ENCODE measurements around the gene EHD4.

EHD4 gene

DNA sequence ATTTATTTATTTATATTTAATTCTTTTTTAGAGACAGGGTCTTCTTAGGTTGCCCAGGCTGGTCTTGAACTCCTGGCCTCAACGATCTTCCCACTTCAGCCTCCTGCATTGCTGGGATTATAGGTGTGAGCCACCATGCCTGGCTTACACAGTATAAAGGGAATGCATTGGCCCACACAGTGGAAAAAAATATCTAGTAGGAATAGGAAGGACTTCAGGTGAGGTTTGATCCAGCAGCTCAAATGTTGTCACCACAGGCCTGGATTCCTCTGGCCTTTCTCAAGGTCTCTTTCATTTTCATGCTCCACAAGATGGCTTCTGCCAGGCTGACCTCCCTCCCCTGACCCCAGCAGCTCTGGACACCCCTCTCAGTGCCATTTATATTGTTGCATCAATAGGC lies 76.4 kb downstream of the EHD4 start:
- DNase-seq (ENCODE audit: low read depth in 2 of 2) = no peak

DNA sequence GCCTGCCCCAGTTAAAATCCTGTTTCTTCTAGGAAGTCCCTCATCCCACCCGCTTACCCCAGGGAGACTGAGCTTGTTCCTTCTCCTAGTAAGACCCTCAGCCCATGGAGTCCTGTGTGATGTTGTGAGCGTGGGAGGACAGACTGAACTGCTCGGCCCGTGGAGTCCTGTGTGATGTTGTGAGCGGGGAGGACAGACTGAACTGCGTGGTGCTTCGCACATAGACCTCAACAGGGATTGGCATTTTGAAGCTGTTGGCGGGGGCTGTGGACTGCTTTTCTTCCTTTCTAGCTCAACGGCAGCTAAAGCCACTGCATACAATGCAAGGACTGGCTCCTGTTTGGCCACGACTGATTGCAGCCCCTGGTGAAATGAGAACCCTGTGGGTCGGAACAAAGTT lies 76.9 kb downstream of the EHD4 start:
- no peak for DNase-seq (ENCODE audit: low read depth in 2 of 2)

DNA sequence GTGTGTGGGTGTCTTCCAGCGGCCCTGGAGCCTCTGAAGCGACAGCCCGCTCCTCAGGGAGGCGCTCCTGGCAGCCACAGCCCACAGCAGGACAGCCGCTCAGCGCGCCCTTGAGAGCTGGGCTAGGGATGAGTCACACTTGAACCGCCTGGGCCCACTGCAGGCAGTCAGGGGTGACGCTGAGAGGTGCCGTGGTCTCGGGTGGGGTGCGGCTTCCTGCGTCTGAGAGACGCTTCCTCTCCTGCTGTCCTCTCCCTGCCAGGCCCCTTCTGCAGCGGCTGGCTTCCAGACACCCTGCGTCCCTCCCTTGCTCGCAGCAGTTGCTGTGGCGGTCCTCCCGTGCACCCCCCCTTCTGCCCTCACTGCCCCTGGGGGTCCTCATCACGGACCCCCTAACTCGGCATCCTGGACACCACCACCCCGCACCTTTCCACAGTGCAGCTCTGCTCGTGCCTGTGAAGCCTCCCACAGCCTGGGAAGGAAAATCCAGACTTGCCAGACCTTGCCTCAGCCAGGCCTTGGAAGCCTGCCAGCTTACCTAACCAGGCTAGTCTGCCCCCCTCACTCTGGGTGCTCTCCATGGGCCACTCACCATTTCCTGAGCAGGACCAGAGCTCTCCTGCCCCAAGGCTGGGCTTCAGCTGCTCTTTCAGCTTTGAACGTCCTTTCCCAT lies 77.4 kb downstream of the EHD4 start:
- peak; percentile 70 to 75 for DNase-seq (ENCODE audit: low read depth in 2 of 2)

DNA sequence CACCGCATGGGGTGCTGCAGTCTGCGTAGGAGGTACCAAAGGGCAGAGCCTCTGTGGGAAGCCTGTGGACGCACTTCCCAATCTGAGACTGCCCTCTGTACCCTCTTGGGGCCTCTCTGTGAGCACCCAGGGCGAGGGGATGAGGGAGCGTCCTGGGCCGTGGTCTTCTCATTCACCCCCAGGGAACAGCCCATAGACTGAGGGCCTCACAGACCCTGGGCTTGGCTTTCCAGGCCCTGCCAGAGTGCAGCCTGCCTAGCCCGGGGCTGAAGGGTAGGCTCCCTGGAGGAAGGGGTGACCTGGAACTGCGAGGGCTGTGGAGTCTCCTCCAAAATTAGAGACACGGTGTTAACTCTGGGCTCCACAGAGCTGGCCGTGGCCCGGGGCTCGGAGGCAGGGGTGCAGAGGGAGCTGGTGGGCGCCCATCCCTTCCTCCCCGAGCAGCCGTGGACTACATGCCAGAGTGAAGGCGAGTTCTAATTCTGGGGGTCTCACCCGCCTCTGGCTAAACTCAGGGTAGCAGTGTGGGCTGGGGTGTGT lies 78.0 kb downstream of the EHD4 start:
- DNase-seq (ENCODE audit: low read depth in 2 of 2) = no peak

DNA sequence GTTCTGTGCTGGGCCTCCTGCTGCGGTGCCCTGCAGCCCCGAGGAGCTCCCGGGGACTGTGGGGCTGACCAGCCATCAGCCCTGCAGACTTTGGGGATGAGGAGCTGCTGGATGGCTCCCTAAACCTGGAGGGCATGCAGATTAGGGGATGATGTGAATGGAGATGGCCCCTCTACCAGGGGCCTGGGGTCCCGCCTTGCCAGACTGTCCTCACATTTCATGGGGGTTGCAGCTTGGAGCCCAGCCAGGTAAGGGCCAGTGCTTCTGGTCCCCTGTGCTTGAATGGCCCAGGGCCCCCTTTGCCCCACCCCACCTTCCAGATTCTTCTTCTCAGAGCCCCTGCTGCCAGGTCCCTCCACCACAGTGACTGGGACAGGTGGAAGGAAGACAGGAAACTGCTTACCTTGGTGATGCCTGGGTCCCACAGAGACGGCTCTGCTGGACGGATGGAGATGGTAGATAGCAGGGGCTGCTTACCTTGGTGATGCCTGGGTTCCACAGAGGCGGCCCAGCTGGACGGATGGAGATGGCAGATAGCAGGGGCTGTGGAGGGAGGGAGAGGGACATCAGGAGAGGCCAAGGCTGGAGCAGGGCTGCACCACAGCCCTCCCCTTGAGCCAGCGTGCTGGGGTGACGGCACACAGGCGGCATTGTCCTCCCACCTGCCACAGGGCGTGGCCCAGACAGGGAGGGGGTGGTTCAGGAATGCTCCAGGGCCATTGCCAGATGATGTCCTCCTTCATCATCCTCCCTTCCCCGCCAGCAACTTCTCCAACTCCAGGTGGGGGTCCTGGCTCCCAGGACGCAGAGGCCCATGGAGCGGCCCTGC lies 78.7 kb downstream of the EHD4 start, which contains the start of gene SPTBN5:
Gene SPTBN5 (minus strand): TSS at position 632 of the 829 bp plus-strand sequence. CDS start 556 bp downstream, at position 76.
- no peak for DNase-seq (ENCODE audit: low read depth in 2 of 2)

DNA sequence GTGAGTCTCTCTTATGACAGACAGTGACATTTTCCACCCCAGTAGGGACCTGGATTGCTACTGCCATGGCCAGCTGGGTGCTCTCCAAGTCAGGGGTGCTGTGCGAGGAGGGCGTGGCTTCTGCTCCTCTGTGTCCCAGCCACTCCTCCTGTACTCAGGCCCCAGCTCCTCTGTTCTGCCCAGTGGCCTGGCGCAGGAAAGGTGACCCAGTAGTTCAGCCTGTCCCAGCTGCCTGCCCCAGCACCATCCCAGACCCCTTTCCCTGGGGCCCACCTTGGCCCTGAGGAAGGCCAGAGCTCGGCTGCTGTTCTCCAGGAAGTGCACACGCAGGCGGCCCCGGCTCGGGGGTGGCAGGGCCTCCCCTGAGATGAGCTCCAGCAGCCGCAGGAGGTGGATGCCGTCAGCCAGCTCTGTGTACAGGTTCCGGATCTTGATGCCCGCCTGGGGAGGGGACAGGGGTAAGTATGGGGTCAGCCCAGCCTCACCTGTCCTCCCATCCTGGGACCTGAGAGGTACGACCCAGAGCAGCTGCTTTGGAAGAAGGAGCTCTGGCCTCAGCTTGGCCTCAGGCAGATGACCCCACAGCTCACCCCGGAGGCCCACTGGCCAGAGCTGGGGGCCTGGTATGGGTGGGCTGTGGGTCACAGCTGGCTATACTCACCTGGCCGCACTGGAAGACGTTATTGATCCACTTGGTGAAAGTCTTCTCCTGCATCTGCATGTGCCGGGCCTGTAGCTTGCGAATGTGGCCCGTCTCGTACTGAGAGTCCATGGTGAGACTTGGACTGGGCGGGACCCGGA lies 79.5 kb downstream of the EHD4 start:
- no peak for DNase-seq (ENCODE audit: low read depth in 2 of 2)

DNA sequence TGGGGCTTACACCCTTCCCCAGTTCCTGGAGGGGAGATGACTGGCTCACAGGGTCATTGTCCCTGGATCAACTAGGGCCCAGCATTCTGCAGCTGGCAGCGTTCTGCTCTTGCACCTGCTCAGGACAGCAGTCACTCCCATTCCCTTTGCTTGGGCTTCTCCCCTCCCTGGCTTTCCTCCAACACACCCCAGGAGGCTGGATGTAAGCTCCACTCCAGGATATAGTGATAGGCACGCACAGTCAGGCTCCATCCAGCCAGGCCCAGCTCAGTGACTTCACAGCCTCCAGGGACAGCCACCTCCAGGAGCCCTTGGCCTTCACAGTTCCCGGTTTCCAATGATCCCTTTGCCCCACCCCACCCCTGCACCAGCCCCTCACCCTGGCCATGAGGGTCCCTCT lies 80.4 kb downstream of the EHD4 start:
- DNase-seq (ENCODE audit: low read depth in 2 of 2) = no peak

DNA sequence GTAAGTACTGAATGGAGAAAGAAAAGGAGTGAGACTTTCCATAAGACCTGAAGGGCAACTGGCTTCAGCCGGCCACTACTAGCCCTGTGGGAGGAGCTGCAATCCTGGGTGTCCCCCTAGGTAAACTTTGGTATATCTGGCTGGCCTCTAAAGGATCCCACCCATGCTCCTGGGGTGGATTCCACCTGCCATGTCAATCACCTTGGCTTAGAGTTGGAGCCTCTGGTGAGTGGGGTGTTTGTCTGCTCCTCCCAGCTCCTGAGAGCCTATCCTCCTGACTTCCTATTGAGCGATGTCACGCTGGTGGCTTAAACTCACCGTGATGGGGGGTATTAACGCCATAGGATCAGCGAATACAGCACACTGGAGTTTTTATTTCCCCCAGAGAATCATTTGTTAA lies 81.1 kb downstream of the EHD4 start:
- no peak for DNase-seq (ENCODE audit: low read depth in 2 of 2)

DNA sequence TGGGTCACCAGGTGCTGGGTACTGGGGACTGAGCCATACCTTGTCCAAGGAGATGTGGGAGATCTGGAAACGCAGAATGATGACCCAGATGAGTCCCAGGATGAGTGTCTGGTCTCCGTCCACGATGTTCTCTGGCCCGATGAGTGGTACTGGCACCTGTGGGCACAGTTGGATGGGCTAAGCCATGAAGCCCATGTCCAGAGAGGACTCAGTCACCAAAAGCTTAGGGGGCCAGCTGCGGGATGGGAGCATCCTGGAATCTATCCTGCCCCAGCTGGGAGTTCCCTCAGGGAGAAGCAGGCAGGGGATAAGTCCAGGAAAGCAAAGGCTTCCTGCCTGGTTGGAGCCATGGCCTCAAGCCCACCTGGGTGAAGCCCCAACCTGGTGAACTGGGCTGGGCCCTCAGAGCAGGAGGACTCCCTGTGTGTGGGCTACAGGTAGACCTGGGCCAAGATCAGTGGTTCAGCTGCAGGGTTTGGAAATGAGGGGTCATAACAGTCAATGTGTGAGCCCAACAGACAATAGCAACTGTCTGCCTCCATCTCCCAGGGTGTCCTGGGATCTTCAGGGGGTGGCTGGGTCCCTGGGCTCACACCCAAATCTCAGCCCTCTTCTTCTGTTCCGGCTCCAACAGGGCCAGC lies 82.2 kb downstream of the EHD4 start:
- no peak for DNase-seq (ENCODE audit: low read depth in 2 of 2)

DNA sequence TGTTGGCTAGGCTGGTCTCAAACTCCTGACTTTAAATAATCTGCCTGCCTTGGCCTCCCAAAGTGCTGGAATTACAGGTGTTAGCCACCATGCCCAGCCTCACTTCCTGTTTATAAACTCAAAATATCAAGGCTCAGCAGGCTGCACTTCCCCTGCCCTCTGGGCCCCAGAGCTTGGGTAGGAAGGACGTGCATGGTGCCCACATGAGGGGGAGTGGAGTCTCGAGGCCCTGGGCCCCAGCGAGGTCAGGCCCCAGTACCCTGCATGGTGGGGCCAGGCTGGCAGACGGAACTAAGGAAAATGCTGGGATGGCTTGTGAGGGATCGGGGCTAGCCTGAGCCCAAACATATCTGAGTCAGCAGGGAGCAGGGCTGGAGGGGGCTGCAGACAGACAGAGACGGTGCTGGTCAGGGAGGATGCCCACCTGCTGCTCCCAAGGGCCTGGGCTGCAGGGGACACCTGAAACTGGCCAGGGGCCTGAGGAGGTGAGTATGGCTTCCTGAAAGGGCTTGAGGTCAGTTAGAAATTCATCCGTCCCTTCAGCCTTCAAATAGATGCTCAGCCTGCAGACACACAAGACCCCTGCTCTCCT lies 83.6 kb downstream of the EHD4 start:
- no peak for DNase-seq (ENCODE audit: low read depth in 2 of 2)

DNA sequence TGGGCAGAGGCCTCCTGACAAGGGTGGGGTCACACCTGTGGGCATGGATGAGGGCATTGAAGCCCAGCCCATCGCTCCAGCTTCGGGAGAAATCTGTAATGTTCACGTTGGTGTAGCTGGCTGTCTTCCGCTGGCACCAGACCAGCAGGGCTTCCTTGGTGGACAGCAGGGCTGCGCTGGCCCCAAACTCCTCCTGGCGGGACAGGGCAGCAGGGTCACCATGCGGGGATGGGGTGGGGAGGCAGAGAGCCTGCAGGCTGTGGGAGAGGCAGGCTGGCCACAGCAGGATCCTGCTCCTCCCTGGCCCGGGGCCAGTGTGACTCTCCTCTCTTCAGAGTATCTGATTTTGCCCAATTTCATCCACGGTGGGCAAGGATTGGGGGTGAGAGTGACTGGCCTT lies 84.5 kb downstream of the EHD4 start:
- no peak for DNase-seq (ENCODE audit: low read depth in 2 of 2)

DNA sequence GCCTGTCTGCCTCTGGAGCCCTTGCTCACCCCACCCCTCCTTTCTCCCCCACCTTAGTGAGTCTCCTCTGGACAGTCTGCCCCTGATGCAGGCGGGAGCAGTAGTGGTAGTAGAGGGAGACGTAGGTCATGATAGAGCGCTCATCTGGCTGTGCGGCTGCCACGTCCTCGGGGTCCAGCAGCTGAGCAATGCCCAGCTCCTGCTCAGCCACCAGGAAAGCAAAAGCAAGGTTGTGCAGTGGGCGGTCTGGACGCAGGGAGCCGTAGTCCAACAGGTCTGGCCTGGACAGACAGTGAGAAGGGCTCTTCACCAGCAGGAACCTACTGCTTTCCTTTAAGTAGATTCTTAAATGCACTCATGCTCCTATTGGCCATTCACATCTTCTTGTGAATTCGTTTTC lies 85.2 kb downstream of the EHD4 start:
- DNase-seq (ENCODE audit: low read depth in 2 of 2) = no peak

DNA sequence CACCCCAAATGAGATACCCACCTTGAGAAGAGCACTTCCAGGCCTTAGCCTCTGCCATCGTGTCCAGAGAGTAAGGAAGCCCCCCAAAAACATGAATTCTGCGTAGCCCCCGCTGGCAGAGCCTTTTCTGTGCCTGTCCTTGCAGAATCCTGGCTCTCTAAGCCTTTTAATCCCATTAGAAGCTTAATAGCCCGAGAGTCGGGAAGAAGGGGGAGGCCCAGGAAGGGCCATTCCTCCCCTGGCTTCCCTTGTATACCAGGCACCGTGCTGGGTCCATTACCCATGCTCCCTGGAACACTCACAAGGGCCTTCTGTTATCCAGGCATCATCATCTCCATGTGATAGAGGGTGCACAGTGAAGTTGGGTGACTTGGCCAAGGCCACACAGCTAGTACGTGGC lies 85.6 kb downstream of the EHD4 start:
- DNase-seq (ENCODE audit: low read depth in 2 of 2) = no peak

DNA sequence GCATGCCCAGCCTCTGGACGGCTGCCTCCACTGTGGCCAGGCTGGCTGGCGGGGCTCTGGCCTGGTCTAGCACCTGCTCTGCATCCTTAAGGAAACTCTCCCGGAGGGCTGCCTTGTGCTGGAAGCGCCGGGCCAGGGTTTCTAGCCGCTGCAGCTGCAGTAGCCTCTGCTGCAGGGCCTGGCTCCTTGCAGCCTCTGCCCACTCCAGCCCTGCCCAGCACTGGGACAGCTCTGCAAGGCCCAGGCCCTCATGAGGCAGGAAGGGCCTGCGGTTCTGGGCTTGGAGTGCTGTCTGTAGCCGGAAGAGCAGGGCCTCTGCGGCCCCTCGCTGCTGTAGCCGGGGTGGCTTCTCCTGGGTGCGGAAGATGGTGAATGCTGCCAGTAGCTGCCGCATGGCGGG lies 86.5 kb downstream of the EHD4 start:
- no peak for DNase-seq (ENCODE audit: low read depth in 2 of 2)

DNA sequence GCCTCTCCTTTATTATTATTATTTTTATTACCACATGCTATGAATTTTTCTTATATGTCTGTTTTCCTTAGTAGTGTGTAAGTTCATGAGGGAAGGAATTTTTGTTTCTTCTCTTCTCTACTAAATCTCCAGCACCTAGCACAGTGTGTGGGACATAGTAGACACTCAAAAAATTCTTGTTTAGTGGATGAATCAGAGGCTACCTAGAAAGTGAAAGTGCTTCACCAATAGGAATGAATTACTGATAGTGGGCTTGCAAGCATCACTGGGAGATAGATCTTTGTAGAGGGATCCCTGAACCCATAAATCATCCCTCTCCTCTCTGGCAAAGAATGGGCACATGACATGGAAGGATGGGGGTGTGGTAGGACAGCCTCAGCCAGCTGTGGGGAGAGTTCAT lies 87.0 kb downstream of the EHD4 start:
- DNase-seq (ENCODE audit: low read depth in 2 of 2) = no peak

DNA sequence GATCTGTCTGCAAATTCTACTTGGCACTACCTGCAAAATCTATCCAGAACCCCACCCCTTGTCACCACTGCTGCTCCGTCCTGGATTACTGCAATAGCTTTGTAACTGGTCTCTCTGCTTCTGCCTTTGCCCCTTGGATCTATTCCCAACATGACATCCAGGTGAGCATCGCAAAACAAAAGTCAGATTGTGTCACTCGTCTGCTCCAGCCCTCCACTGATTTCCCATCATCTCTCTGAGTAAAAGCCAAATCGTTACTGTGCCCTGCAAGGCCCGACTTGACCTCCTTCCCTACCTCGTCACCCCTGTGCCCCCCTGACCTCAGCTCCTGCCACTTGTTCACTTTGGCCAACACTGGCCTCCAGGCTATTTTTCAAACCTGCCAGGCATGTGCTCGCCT lies 87.9 kb downstream of the EHD4 start:
- DNase-seq (ENCODE audit: low read depth in 2 of 2) = no peak

DNA sequence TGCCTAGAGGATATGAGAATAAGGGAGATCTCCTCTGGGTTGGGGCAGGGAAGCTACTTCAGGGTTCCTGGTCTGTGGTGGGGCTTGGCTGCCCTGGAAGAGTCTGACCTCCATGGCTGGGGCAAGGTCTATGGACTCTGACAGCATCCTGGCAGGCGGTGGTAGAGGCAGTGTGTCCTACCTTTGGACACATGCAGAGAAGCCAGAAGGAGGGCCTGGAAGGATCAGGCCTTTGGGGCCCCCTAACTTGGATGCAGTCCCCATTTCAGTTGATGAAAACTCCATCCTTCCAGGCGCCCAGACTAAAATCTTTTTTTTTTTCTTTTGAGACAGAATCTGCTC lies 88.9 kb downstream of the EHD4 start:
- no peak for DNase-seq (ENCODE audit: low read depth in 2 of 2)

DNA sequence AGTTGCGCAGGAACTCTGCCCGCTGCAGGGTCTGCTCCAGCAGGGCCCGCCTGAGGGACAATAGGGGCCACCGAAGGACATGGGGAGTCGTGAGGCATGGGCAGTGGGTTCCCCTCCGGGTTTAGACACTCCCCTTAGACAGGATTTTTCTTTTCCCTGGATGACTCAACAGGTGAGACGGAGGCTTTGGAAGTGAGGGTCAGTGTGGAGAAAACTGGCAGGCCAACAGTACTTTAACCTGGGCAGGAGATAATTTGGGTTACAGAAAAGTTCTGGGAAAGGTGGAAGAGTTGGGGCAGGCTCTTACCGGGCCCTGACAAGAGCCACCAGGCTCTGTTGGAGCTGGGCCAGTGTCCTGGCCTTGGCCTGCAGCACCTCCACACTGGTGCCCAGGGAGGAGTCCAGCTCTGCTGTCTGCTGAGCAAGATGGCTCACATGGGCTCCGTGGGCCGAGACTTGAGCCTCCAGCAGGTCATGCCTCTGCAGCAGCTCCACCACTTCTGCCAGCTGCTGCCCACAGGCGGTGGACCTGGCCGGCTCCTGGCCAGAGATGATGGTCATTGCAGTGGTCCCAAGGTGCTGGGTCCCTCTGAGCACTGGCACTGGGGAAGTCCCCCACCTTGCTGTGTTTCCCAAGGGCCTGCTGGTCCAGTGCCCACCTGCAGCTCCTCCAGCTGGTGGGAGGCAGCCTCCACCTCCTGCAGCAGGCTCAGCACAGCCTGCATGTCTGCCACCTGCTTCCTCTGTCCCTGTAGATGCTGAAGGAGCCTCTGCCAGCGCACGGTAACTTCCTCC lies 89.5 kb downstream of the EHD4 start:
- DNase-seq (ENCODE audit: low read depth in 2 of 2) = no peak

DNA sequence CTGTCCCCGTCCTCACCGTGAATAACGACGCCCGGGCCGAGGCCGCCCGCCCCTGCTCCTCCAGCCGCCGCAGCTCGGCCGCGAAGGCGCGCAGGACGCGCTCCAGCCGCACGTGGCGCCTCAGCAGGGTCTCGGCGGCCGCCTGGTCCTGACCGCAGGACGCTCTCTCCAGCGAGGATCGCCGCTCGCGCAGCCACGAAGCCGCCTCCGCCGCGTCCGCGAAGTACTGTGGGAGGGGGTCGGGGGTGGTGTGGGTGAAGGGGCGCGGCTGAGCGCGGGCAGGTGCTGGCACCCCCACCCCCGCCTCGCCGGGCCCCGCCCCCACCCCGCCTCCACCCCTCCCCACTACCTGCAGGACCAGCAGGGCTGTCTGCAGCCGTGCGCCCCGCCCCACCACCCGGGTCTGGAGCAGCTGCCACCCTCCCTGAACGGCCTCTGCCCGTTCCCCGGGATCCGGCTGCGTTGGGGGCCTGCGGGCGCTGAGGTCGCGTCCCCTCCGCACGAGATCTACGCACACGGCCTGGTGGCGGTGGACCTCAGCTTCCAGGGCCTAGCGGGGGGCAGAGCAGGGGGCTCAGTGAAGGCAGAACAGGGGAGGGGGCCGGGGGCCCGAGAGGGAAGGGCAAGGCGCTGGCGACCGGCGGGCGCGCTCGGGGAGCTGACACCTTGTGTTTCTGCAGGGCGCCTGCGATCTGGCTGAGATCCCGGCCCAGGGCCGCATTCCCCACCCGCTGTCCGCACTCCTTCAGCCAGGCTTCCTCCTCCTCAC lies 90.3 kb downstream of the EHD4 start:
- DNase-seq (ENCODE audit: low read depth in 2 of 2) = no peak

DNA sequence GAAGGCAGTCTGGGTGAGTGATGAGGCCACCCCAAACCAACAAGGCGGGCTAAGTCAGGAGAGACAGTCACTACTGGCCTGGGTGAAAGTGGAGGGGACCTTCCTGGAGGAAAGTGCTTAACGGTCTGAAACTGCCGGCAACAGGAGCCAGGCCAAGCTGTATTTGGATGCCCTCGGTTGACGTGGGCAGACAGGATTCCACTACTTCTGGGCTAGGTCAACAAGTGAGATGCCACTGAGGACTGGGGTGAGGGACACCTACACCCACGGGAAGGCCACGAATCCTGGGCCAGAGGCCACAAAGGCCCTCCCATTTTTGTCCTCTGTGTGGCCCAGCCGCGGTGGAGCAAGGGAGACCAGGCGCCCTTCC lies 90.8 kb downstream of the EHD4 start:
- no peak for DNase-seq (ENCODE audit: low read depth in 2 of 2)

All from stimulated activated CD8-positive, alpha-beta memory T cell treated with anti-CD3 and anti-CD28 coated beads, Interleukin-15, amount 100 ng/mL, for 4 hours (primary cell).